HepG2 (cell line): Measurements from ENCODE around the gene KRTAP1-4. TPM values are rescaled to one million over a fixed set of nuclear protein-coding genes. Genes with fewer than 3 reads are reported as not detected.

ENCODE experiments used
- ATAC-seq: fragments of 200-7000 bp; cut with Tn5 transposase; 3 replicates; pipeline ENCODE4 v1.9.1; 2020; ENCODE audit warnings: mild to moderate bottlenecking, moderate library complexity
- BruUV-seq: library from RNA; stranded (reverse); fragments of 400-500 nt; replicated peaks from 2 replicates; lab custom pipeline; 2021; lab: Mats Ljungman, UMichigan
- CTCF ChIA-PET: fragments of 300-600 bp; formaldehyde crosslinking; extraction: SDS; loops from one replicate; lab custom pipeline; 2021; ENCODE audit warnings: low total read pairs, inconsistent platforms, low intra/inter-chr PET ratio; lab: Yijun Ruan, JAX
- POLR2A ChIA-PET: fragments of 350-600 bp; sonication (Branson Sonifier 250); formaldehyde crosslinking; loops from one replicate; lab custom pipeline; 2020; ENCODE audit warnings: antibody characterized with exemption, inconsistent platforms; lab: Yijun Ruan, JAX
- DNase-seq: peaks from one replicate; pipeline ENCODE4 v3.0.0-alpha.2; 2015; ENCODE audit warnings: low spot score
- FAIRE-seq: peaks from 3 replicates; lab custom pipeline; 2011; peaks lifted over from hg19 to GRCh38; lab: Jason Lieb, UNC
- H2AFZ ChIP-seq: one replicate; pipeline ENCODE4 v1.6.1; 2011; ENCODE audit warnings: low read length, inconsistent platforms
- H3K27ac ChIP-seq: fragments of 300-600 bp; 3 replicates; pipeline ENCODE4 v1.8.0; 2011; ENCODE audit warnings: mixed run types, mild to moderate bottlenecking, mixed read lengths, low read length, inconsistent platforms; ENCODE audit not compliant: insufficient read depth; ENCODE audit errors: extremely low read length
- H3K27me3 ChIP-seq, 2 experiments: fragments of 200-600 bp in 1 of 2; 2 replicates in 1 of 2; 3 replicates in 1 of 2; pipeline versions ENCODE4 v1.6.0 to v1.8.0; 2011; ENCODE audit warnings: low read length in 2 of 2, mild to moderate bottlenecking in 2 of 2, moderate library complexity in 2 of 2, inconsistent platforms in 1 of 2; ENCODE audit not compliant: insufficient read depth in 2 of 2, control insufficient read depth in 1 of 2
- H3K36me3 ChIP-seq, 2 experiments: fragments of 200-600 bp in 1 of 2; replicated peaks in 1 of 2; 2 replicates in 1 of 2; 3 replicates in 1 of 2; pipeline versions ENCODE4 v1.5.1 to v1.8.0; 2011; ENCODE audit warnings: low read length in 2 of 2, inconsistent platforms in 1 of 2; ENCODE audit not compliant: insufficient read depth in 2 of 2, control insufficient read depth in 1 of 2
- H3K4me1 ChIP-seq: 2 replicates; pipeline ENCODE4 v1.5.1; 2012; ENCODE audit warnings: low read length, inconsistent platforms; ENCODE audit not compliant: insufficient read depth
- H3K4me2 ChIP-seq: 2 replicates; pipeline ENCODE4 v1.6.0; 2011; ENCODE audit warnings: low read depth, low read length, inconsistent platforms
- H3K4me3 ChIP-seq, 3 experiments: fragments of 200-600 bp in 1 of 3; sonication (generic), shearing (Covaris generic) in 1 of 3; replicated peaks in 1 of 3; 2 replicates each; pipeline ENCODE4 v1.5.1; 2011 to 2016; ENCODE audit warnings: low read length in 3 of 3, inconsistent platforms in 2 of 3, low read depth in 2 of 3, mild to moderate bottlenecking in 2 of 3, control low read depth in 1 of 3, mixed read lengths in 1 of 3; ENCODE audit not compliant: insufficient read depth in 1 of 3
- H3K79me2 ChIP-seq: one replicate; pipeline ENCODE4 v1.6.1; 2011; ENCODE audit warnings: low read length, inconsistent platforms; ENCODE audit not compliant: insufficient read depth
- H3K9ac ChIP-seq: 2 replicates; pipeline ENCODE4 v1.6.0; 2011; ENCODE audit warnings: mild to moderate bottlenecking, low read depth, low read length, inconsistent platforms; ENCODE audit not compliant: insufficient read depth
- H3K9me3 ChIP-seq: 2 replicates; pipeline ENCODE4 v1.5.1; 2012; ENCODE audit warnings: mild to moderate bottlenecking, low read length
- H4K20me1 ChIP-seq: 2 replicates; pipeline ENCODE4 v1.6.0; 2011; ENCODE audit warnings: inconsistent platforms, mild to moderate bottlenecking, low read length, moderate library complexity; ENCODE audit not compliant: insufficient read depth
- CHD4 ChIP-seq: fragments of 200-600 bp; sonication (generic); IDR thresholded peaks from 2 replicates; pipeline ENCODE4 v1.7.0; 2017; ENCODE audit warnings: mild to moderate bottlenecking, low read length, borderline replicate concordance
- MAFF ChIP-seq: IDR thresholded peaks from 2 replicates; pipeline ENCODE4 v1.6.1; 2011; ENCODE audit warnings: low read depth, low read length, improper control_type of control experiment
- MAFK ChIP-seq, 2 experiments: IDR thresholded peaks in 1 of 2; conservative IDR thresholded peaks in 1 of 2; 2 replicates each; pipeline ENCODE4 v1.6.1; 2011; ENCODE audit warnings: improper control_type of control experiment in 2 of 2, low read length in 2 of 2
- RBFOX2 ChIP-seq: fragments of 200-400 bp; formaldehyde crosslinking; IDR thresholded peaks from 2 replicates; pipeline ENCODE4 v1.6.1; 2017; ENCODE audit warnings: low read depth, mild to moderate bottlenecking, low read length
- TRIM24 ChIP-seq: sonication (generic); formaldehyde crosslinking; IDR thresholded peaks from 2 replicates; pipeline ENCODE4 v1.8.0; 2022; ENCODE audit warnings: mild to moderate bottlenecking, missing genetic modification reagents
- ZBTB38 ChIP-seq: sonication (generic); formaldehyde crosslinking; IDR thresholded peaks from 2 replicates; pipeline ENCODE4 v1.5.1; 2020; ENCODE audit warnings: mild to moderate bottlenecking, missing genetic modification reagents
- ZNF430 ChIP-seq: sonication (generic); formaldehyde crosslinking; IDR thresholded peaks from 2 replicates; pipeline ENCODE4 v1.9.0; 2021; ENCODE audit warnings: mild to moderate bottlenecking, missing genetic modification reagents
- ZNF501 ChIP-seq: sonication (generic); formaldehyde crosslinking; IDR thresholded peaks from 2 replicates; pipeline ENCODE4 v1.5.1; 2020; ENCODE audit warnings: mild to moderate bottlenecking, moderate library complexity, missing genetic modification reagents
- ZNF629 ChIP-seq: sonication (generic); formaldehyde crosslinking; conservative IDR thresholded peaks from 2 replicates; pipeline ENCODE4 v1.5.0; 2020; ENCODE audit warnings: missing genetic modification reagents
- ZNF704 ChIP-seq: sonication (generic); formaldehyde crosslinking; IDR thresholded peaks from 2 replicates; pipeline ENCODE4 v1.8.1; 2023; ENCODE audit warnings: mild to moderate bottlenecking, inconsistent platforms, moderate library complexity, missing genetic modification reagents, borderline replicate concordance
- ZNF749 ChIP-seq: sonication (generic); formaldehyde crosslinking; IDR thresholded peaks from 2 replicates; pipeline ENCODE4 v1.8.0; 2022; ENCODE audit warnings: mild to moderate bottlenecking, missing genetic modification reagents, moderate library complexity, borderline replicate concordance
- ZZZ3 ChIP-seq: sonication (generic); formaldehyde crosslinking; IDR thresholded peaks from 2 replicates; pipeline ENCODE4 v1.4.0; 2020; ENCODE audit warnings: missing genetic modification reagents, mild to moderate bottlenecking, borderline replicate concordance
- WGBS: methylation state at CpG from one replicate; pipeline ENCODE4 v1.1.6; 2017; ENCODE audit warnings: low lambda C conversion rate; 5-methylcytosine and 5-hydroxymethylcytosine counted together
- in situ Hi-C: cut with HindIII; loops from 2 replicates; pipeline ENCODE4 v1.10.0; 2017; ENCODE audit warnings: low pct_unique_long_range_greater_than_20kb; ENCODE audit not compliant: extremely low pct_ligation_motif_present
- intact Hi-C: fragments of 100-400 bp; cut with micrococcal nuclease; formaldehyde crosslinking; loops from one replicate; pipeline ENCODE4 v1.10.0; 2022; ENCODE audit not compliant: unreplicated experiment
- polyA plus RNA-seq, 8 experiments: library from polyadenylated mRNA; depleted of rRNA in 3 of 8; stranded (reverse) in 7 of 8; unstranded in 1 of 8; fragments of >200 nt; fragmentation: Illumina TruSeq in 4 of 8; extraction: Trizol in 4 of 8; gene quantifications; 2 replicates each; pipeline versions ENCODE4 v1.2.1 to v1.2.3, GENCODE V29; 2011 to 2016; ENCODE audit warnings: low read depth in 4 of 8, missing spikeins in 1 of 8, mixed read lengths in 1 of 8; ENCODE audit not compliant: insufficient read depth in 1 of 8
- total RNA-seq, 5 experiments: library from RNA; depleted of rRNA; stranded (reverse); fragments of >200 nt; fragmentation: Illumina TruSeq; extraction: Trizol; gene quantifications; 2 replicates each; pipeline ENCODE4 v1.2.3, GENCODE V29; 2016; ENCODE audit warnings: low read depth in 1 of 5

KRTAP1-4 gene
- total and polyA plus RNA-seq, 2 of the 13 experiments (the other 11 are each of a cell fraction or from before 2014, with no cell fraction given), result not detected

- ChIA-PET CTCF (no interaction called here), POLR2A (no interaction called here)
- H3K36me3 ChIP-seq, result no peaks in the 10 kb centered on the region
- H3K4me3 ChIP-seq, result no peak overlapping the region
- no peaks in the 10 kb centered on the region for H3K27me3 ChIP-seq
- no peak for FAIRE-seq
- TF ChIP-seq ZNF749 (CRISPR knock-in tag) (no peak), RBFOX2 (no peak), ZNF629 (CRISPR knock-in tag) (peak; percentile 54), CHD4 (peak; percentile 24; the same call in 1 of the 2 replicates), ZNF430 (no peak)
- H2AFZ ChIP-seq, result no peak overlapping the region
- H4K20me1 ChIP-seq, result no peaks in the 10 kb centered on the region
- H3K4me1 ChIP-seq, result peaks cover 6% of the 10 kb centered on the region; the same call in 1 of the 2 replicates
- no peak overlapping the region for H3K9ac ChIP-seq
- BruUV-seq, result no TSS peak
- 47% methylated on average over 5 of the region's 5 CpGs for WGBS
- no peaks in the 10 kb centered on the region for H3K79me2 ChIP-seq
- no peak for ATAC-seq
- H3K4me2 ChIP-seq, result 0 out of 2 replicates have a peak overlapping the region, but pooled peaks have one; percentile 3
- no peaks in the 10 kb centered on the region for H3K9me3 ChIP-seq
- in situ Hi-C loops, result no loop called here
- intact Hi-C loops, result no loop called here
- no peak for DNase-seq
- H3K27ac ChIP-seq, result no peak overlapping the region
These were observed 48.9 kb downstream of the KRTAP1-4 start for GRCh38 chr17:40981115-40981514.

GRCh38 chr17:40980596-40980995 lies 49.4 kb downstream of the KRTAP1-4 start:
- no peaks in the 10 kb centered on the region for H3K9me3 ChIP-seq
- no peak for DNase-seq
- H3K4me1 ChIP-seq, result peaks cover 6% of the 10 kb centered on the region; the same call in 1 of the 2 replicates
- intact Hi-C loops (no loop called here), in situ Hi-C loops (no loop called here)
- FAIRE-seq, result no peak
- ChIA-PET POLR2A (no interaction called here), CTCF (no interaction called here)
- no TSS peak for BruUV-seq
- no peak overlapping the region for H3K4me3 ChIP-seq
- H3K27me3 ChIP-seq, result no peaks in the 10 kb centered on the region
- TF ChIP-seq ZNF501 (CRISPR knock-in tag) (peak; percentile 18; the same call in 1 of the 2 replicates), ZZZ3 (CRISPR knock-in tag) (no peak), MAFK (conservative IDR thresholded peaks at IDR 0.05 in 1 of 2, IDR thresholded peaks at IDR 0.05 in 1 of 2; ENCODE audit: low read length in 2 of 2) (peak; percentile 30 to 51; a peak in 3 of 4 replicates), ZNF704 (CRISPR knock-in tag) (no peak), TRIM24 (CRISPR knock-in tag) (no peak), ZBTB38 (CRISPR knock-in tag) (peak; percentile 43; the same call in 1 of the 2 replicates), MAFF (0 out of 2 replicates have a peak, but pooled peaks have one; percentile 35)
- TF ChIP-seq, all 625 proteins: peak for 4
- H3K9ac ChIP-seq, result no peak overlapping the region
- 0 out of 2 replicates have a peak overlapping the region, but pooled peaks have one; percentile 3 for H3K4me2 ChIP-seq
- H3K27ac ChIP-seq, result no peak overlapping the region
- H4K20me1 ChIP-seq, result no peaks in the 10 kb centered on the region
- H3K79me2 ChIP-seq, result no peaks in the 10 kb centered on the region
- no peak overlapping the region for H2AFZ ChIP-seq
- ATAC-seq, result no peak
- WGBS, result 52% methylated on average over 8 of the region's 8 CpGs
- H3K36me3 ChIP-seq, result no peaks in the 10 kb centered on the region
